ENCODE data around the gene ICAM1.

The ICAM1 gene

GRCh38 chr19:10228920-10229319 is 42.0 kb upstream of the ICAM1 start:
- no peaks in the 10 kb centered on the region for H3K27me3 ChIP-seq (ENCODE audit: insufficient read depth, low read length)
- peaks cover 10% of the 10 kb centered on the region for H3K79me1 ChIP-seq (ENCODE audit: low read length)
- H3K36me3 ChIP-seq (ENCODE audit: control insufficient read depth in 1 of 2, insufficient read depth in 2 of 2, low read length in 2 of 2), result peaks cover 7 to 14% of the 10 kb centered on the region in 2 experiments
- no peak overlapping the region for H3K14ac ChIP-seq (ENCODE audit: low read length)
- WGBS (ENCODE audit: extremely low coverage, insufficient coverage, insufficient read length), result no CpG with 5 or more reads among the region's 2 CpGs
- H3K18ac ChIP-seq (ENCODE audit: low read length), result no peak overlapping the region
- H4K12ac ChIP-seq (ENCODE audit: low read depth, low read length), result no peak overlapping the region
- no peak overlapping the region for H2BK5ac ChIP-seq (ENCODE audit: low read depth, low read length, poor library complexity)
- no peak overlapping the region for H3K4ac ChIP-seq (ENCODE audit: low read depth, low read length)
- H3K4me1 ChIP-seq (ENCODE audit: control insufficient read depth in 1 of 2, insufficient read depth in 2 of 2, low read length in 2 of 2), result peaks cover 19 to 29% of the 10 kb centered on the region in 2 experiments
- no peak overlapping the region for H3K27ac ChIP-seq (ENCODE audit: low read depth, low read length)
- no peak overlapping the region for H3K23ac ChIP-seq (ENCODE audit: low read length)
- H4K91ac ChIP-seq (ENCODE audit: low read depth, low read length), result no peak overlapping the region
- no peak overlapping the region for H3K4me3 ChIP-seq (ENCODE audit: low read depth, low read length)
- no peak overlapping the region for H2BK12ac ChIP-seq (ENCODE audit: low read length)
- no peak overlapping the region for H4K8ac ChIP-seq (ENCODE audit: low read depth, low read length)
- no peak overlapping the region for H2AFZ ChIP-seq (ENCODE audit: insufficient read depth, low read length, poor library complexity)
- H3K79me2 ChIP-seq (ENCODE audit: control insufficient read depth, insufficient read depth, low read length, poor library complexity), result peaks cover 10% of the 10 kb centered on the region
- H3K4me2 ChIP-seq (ENCODE audit: low read length), result no peak overlapping the region
- peak; percentile 48 to 74 for DNase-seq
- no peak overlapping the region for H2AK5ac ChIP-seq (ENCODE audit: low read length)
- peaks cover 3% of the 10 kb centered on the region for H3K9me3 ChIP-seq (ENCODE audit: insufficient read depth, low read depth, low read length)
- no peak overlapping the region for H3K9ac ChIP-seq (ENCODE audit: low read length)
- no peak overlapping the region for H2BK120ac ChIP-seq (ENCODE audit: insufficient read depth, low read length, poor library complexity)

GRCh38 chr19:10230173-10230860 is 40.6 kb upstream of the ICAM1 start:
- no peaks in the 10 kb centered on the region for H3K27me3 ChIP-seq (ENCODE audit: insufficient read depth, low read length)
- peaks cover 10% of the 10 kb centered on the region for H3K79me1 ChIP-seq (ENCODE audit: low read length)
- H3K4ac ChIP-seq (ENCODE audit: low read depth, low read length), result peak overlapping the region; percentile 35
- peak; percentile 76 to 85 for DNase-seq
- H2AFZ ChIP-seq (ENCODE audit: insufficient read depth, low read length, poor library complexity), result peak overlapping the region; percentile 57
- H4K8ac ChIP-seq (ENCODE audit: low read depth, low read length), result peak overlapping the region; percentile 93
- H3K14ac ChIP-seq (ENCODE audit: low read length), result peak overlapping the region; percentile 94
- H3K18ac ChIP-seq (ENCODE audit: low read length), result peak overlapping the region; percentile 83
- H2BK120ac ChIP-seq (ENCODE audit: insufficient read depth, low read length, poor library complexity), result peak overlapping the region; percentile 95
- H3K36me3 ChIP-seq (ENCODE audit: control insufficient read depth in 1 of 2, insufficient read depth in 2 of 2, low read length in 2 of 2), result peaks cover 0 to 7% of the 10 kb centered on the region in 2 experiments
- H3K23ac ChIP-seq (ENCODE audit: low read length), result no peak overlapping the region
- H3K79me2 ChIP-seq (ENCODE audit: control insufficient read depth, insufficient read depth, low read length, poor library complexity), result peaks cover 10% of the 10 kb centered on the region
- peaks cover 19 to 29% of the 10 kb centered on the region in 2 experiments for H3K4me1 ChIP-seq (ENCODE audit: control insufficient read depth in 1 of 2, insufficient read depth in 2 of 2, low read length in 2 of 2)
- H4K12ac ChIP-seq (ENCODE audit: low read depth, low read length), result peak overlapping the region; percentile 88
- H2BK12ac ChIP-seq (ENCODE audit: low read length), result peak overlapping the region; percentile 79
- peak overlapping the region; percentile 93 for H4K91ac ChIP-seq (ENCODE audit: low read depth, low read length)
- peak overlapping the region; percentile 90 for H3K4me3 ChIP-seq (ENCODE audit: low read depth, low read length)
- peak overlapping the region; percentile 95 for H3K9ac ChIP-seq (ENCODE audit: low read length)
- peak overlapping the region; percentile 93 for H2AK5ac ChIP-seq (ENCODE audit: low read length)
- H3K4me2 ChIP-seq (ENCODE audit: low read length), result peak overlapping the region; percentile 95
- peak overlapping the region; percentile 81 for H3K27ac ChIP-seq (ENCODE audit: low read depth, low read length)
- H3K9me3 ChIP-seq (ENCODE audit: insufficient read depth, low read depth, low read length), result no peaks in the 10 kb centered on the region
- WGBS (ENCODE audit: extremely low coverage, insufficient coverage, insufficient read length), result no CpG with 5 or more reads among the region's 70 CpGs
- peak overlapping the region; percentile 68 for H2BK5ac ChIP-seq (ENCODE audit: low read depth, low read length, poor library complexity)

GRCh38 chr19:10230861-10231611 is 39.9 kb upstream of the ICAM1 start, which contains the start of gene S1PR2:
Gene S1PR2, minus strand, starts transcription at chr19:10231331. Its CDS starts 6,426 bp downstream, at chr19:10224905.
- H3K23ac ChIP-seq (ENCODE audit: low read length), result no peak within 1 kb of the TSS
- peak within 1 kb of the TSS; percentile 95 for H3K4me2 ChIP-seq (ENCODE audit: low read length)
- peak within 1 kb of the TSS; percentile 95 for H3K9ac ChIP-seq (ENCODE audit: low read length)
- H2AFZ ChIP-seq (ENCODE audit: insufficient read depth, low read length, poor library complexity), result peak within 1 kb of the TSS; percentile 57
- H3K27ac ChIP-seq (ENCODE audit: low read depth, low read length), result peak within 1 kb of the TSS; percentile 81
- H3K14ac ChIP-seq (ENCODE audit: low read length), result peak within 1 kb of the TSS; percentile 94
- H2AK5ac ChIP-seq (ENCODE audit: low read length), result peak within 1 kb of the TSS; percentile 93
- H3K18ac ChIP-seq (ENCODE audit: low read length), result peak within 1 kb of the TSS; percentile 83
- no peaks in the 10 kb centered on the region for H3K27me3 ChIP-seq (ENCODE audit: insufficient read depth, low read length)
- DNase-seq, result peak; percentile 80 to 89
- H3K4me1 ChIP-seq (ENCODE audit: control insufficient read depth in 1 of 2, insufficient read depth in 2 of 2, low read length in 2 of 2), result peaks cover 21 to 29% of the 10 kb centered on the region in 2 experiments
- H2BK5ac ChIP-seq (ENCODE audit: low read depth, low read length, poor library complexity), result peak within 1 kb of the TSS; percentile 68
- H3K4me3 ChIP-seq (ENCODE audit: low read depth, low read length), result peak within 1 kb of the TSS; percentile 90
- H3K36me3 ChIP-seq (ENCODE audit: control insufficient read depth in 1 of 2, insufficient read depth in 2 of 2, low read length in 2 of 2), result peaks cover 0 to 5% of the 10 kb centered on the region in 2 experiments
- peak within 1 kb of the TSS; percentile 93 for H4K8ac ChIP-seq (ENCODE audit: low read depth, low read length)
- H3K79me1 ChIP-seq (ENCODE audit: low read length), result peaks cover 10% of the 10 kb centered on the region
- H2BK120ac ChIP-seq (ENCODE audit: insufficient read depth, low read length, poor library complexity), result peak within 1 kb of the TSS; percentile 95
- peak within 1 kb of the TSS; percentile 93 for H4K91ac ChIP-seq (ENCODE audit: low read depth, low read length)
- peak within 1 kb of the TSS; percentile 35 for H3K4ac ChIP-seq (ENCODE audit: low read depth, low read length)
- no CpG with 5 or more reads among the region's 73 CpGs for WGBS (ENCODE audit: extremely low coverage, insufficient coverage, insufficient read length)
- peaks cover 10% of the 10 kb centered on the region for H3K79me2 ChIP-seq (ENCODE audit: control insufficient read depth, insufficient read depth, low read length, poor library complexity)
- no peaks in the 10 kb centered on the region for H3K9me3 ChIP-seq (ENCODE audit: insufficient read depth, low read depth, low read length)
- H4K12ac ChIP-seq (ENCODE audit: low read depth, low read length), result peak within 1 kb of the TSS; percentile 88
- peak within 1 kb of the TSS; percentile 79 for H2BK12ac ChIP-seq (ENCODE audit: low read length)

GRCh38 chr19:10231612-10232228 is 39.2 kb upstream of the ICAM1 start:
- H2AFZ ChIP-seq (ENCODE audit: insufficient read depth, low read length, poor library complexity), result no peak overlapping the region
- H2BK120ac ChIP-seq (ENCODE audit: insufficient read depth, low read length, poor library complexity), result no peak overlapping the region
- H3K9me3 ChIP-seq (ENCODE audit: insufficient read depth, low read depth, low read length), result no peaks in the 10 kb centered on the region
- H3K27ac ChIP-seq (ENCODE audit: low read depth, low read length), result peak overlapping the region; percentile 81
- H3K4me3 ChIP-seq (ENCODE audit: low read depth, low read length), result peak overlapping the region; percentile 90
- H3K4ac ChIP-seq (ENCODE audit: low read depth, low read length), result no peak overlapping the region
- H2BK5ac ChIP-seq (ENCODE audit: low read depth, low read length, poor library complexity), result no peak overlapping the region
- H3K23ac ChIP-seq (ENCODE audit: low read length), result no peak overlapping the region
- no CpG with 5 or more reads among the region's 8 CpGs for WGBS (ENCODE audit: extremely low coverage, insufficient coverage, insufficient read length)
- H3K27me3 ChIP-seq (ENCODE audit: insufficient read depth, low read length), result no peaks in the 10 kb centered on the region
- H4K12ac ChIP-seq (ENCODE audit: low read depth, low read length), result no peak overlapping the region
- no peak overlapping the region for H2BK12ac ChIP-seq (ENCODE audit: low read length)
- H3K4me1 ChIP-seq (ENCODE audit: control insufficient read depth in 1 of 2, insufficient read depth in 2 of 2, low read length in 2 of 2), result peaks cover 21 to 29% of the 10 kb centered on the region in 2 experiments
- H3K18ac ChIP-seq (ENCODE audit: low read length), result no peak overlapping the region
- no peak overlapping the region for H3K14ac ChIP-seq (ENCODE audit: low read length)
- peak overlapping the region; percentile 13 for H4K8ac ChIP-seq (ENCODE audit: low read depth, low read length)
- peaks cover 10% of the 10 kb centered on the region for H3K79me1 ChIP-seq (ENCODE audit: low read length)
- H2AK5ac ChIP-seq (ENCODE audit: low read length), result no peak overlapping the region
- peak overlapping the region; percentile 95 for H3K4me2 ChIP-seq (ENCODE audit: low read length)
- H3K9ac ChIP-seq (ENCODE audit: low read length), result no peak overlapping the region
- peaks cover 10% of the 10 kb centered on the region for H3K79me2 ChIP-seq (ENCODE audit: control insufficient read depth, insufficient read depth, low read length, poor library complexity)
- H3K36me3 ChIP-seq (ENCODE audit: control insufficient read depth in 1 of 2, insufficient read depth in 2 of 2, low read length in 2 of 2), result peaks cover 0 to 5% of the 10 kb centered on the region in 2 experiments
- no peak for DNase-seq
- H4K91ac ChIP-seq (ENCODE audit: low read depth, low read length), result no peak overlapping the region

All from trophoblast cell (in vitro differentiated cells and primary cell).